ENCODE results near the gene RAET1L.
A peak's percentile ranks its signal among the peaks of the same experiment; 100 is the strongest.

DNA sequence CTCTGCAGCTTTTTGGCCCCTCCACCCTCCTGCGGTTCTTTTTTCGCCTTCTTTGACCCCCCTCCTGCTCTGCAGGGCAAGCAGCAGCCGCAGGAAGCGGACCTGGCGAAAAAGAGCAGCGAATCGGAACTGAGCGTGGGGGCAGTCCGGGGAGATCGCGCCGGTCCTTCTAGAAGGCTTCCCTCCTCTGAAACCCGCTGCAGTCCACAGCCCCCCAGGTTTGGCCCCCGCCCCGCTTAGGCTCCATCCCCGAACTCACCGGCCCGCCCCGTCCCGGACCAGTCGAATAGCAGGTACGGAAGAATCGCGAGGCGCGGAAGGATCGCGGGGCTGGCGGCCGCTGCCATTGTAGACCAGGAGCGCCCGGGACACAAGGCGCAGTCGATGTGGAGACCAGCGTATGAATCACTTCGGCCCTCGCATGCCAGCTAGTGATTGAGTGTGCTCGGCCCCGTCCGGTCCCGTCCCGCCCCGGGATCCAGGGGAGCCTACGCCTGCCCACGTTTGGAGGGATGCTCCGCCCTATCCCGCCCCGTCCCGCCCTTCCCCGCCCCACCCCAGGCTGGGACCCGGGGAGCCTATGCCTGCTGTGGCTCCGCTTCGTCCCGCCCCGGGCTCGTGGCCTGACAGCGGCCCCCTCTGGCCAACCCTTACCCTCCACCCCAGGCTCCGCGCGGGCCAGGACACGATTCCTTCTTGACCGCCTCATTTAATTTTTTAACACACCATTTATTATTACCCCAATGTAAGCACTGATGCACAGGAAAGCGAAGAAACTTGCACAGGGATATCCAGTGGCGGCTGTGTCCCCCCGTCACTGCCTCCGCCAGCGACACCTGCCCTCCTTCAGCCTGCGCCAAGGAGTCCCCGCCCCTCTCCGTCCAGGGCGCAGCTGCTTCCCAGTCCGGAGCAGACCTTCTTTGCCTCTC, 43.7 kb upstream of the RAET1L start, which contains the start of gene ULBP3:
- TF ChIP-seq, protein P1, sequence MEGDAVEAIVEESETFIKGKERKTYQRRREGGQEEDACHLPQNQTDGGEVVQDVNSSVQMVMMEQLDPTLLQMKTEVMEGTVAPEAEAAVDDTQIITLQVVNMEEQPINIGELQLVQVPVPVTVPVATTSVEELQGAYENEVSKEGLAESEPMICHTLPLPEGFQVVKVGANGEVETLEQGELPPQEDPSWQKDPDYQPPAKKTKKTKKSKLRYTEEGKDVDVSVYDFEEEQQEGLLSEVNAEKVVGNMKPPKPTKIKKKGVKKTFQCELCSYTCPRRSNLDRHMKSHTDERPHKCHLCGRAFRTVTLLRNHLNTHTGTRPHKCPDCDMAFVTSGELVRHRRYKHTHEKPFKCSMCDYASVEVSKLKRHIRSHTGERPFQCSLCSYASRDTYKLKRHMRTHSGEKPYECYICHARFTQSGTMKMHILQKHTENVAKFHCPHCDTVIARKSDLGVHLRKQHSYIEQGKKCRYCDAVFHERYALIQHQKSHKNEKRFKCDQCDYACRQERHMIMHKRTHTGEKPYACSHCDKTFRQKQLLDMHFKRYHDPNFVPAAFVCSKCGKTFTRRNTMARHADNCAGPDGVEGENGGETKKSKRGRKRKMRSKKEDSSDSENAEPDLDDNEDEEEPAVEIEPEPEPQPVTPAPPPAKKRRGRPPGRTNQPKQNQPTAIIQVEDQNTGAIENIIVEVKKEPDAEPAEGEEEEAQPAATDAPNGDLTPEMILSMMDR (conservative IDR thresholded peaks at IDR 0.05): peak; percentile 80
- no peak for TF ChIP-seq ZFX (IDR thresholded peaks at IDR 0.05)
